ENCODE data around the gene CEBPG. TPM values are rescaled to one million over a fixed set of nuclear protein-coding genes. Genes with fewer than 3 reads are reported as not detected.

Gene CEBPG
- polyA plus RNA-seq (ENCODE audit: insufficient read length in 3 of 3): 10 to 100 TPM; 24.0 to 26.3 (median 25.8) TPM

GRCh38 chr19:33373453-33374235 lies at the start of gene CEBPG:
Gene CEBPG, plus strand, starts transcription at chr19:33373709. Its CDS starts 5,531 bp downstream, at chr19:33379240.
- peak in 2 of 3 donors; percentile 71 to 80 for DNase-seq (ENCODE audit: low read depth in 3 of 3, low spot score in 2 of 3)

DNA sequence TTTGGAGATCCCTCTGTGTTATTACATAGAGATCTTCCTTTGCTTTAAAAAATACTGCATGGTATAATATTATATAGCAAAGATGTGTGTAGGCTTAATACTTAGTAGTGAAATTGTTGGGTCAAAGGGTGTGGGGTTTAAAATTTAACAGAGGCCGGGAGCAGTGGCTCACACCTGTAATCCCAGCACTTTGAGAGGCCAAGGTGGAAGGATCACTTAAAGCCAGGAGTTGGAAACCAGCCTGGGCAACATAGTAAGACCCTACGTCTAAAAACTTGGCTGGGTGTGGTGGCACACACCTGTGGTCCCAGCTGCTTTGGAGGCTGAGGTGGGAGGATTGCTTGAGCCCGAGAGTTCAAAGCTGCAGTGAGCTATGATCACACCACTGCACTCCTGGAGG lies 48.9 kb upstream of the CEBPG start:
- DNase-seq (ENCODE audit: low read depth in 3 of 3, low spot score in 2 of 3): no peak

DNA sequence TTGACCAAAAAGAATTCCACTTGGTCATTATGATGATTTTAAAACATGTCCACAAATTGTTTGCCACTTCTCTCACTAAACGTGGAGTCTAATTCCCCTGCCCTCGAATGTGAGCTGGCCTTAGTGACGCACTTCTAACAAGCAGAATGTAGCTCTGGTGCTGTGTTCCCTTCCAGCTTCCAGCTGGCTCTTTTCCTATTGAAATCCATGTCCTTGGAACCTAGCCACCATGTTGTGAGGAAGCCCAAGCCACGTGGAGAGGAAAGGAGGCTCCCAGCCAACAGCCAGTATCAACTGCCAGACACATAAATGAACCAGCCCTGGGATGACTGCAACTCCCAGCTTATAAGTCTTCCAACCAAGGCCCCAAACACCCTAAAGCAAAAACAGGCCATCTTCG lies 47.6 kb upstream of the CEBPG start:
- DNase-seq (ENCODE audit: low read depth in 3 of 3, low spot score in 2 of 3): no peak

DNA sequence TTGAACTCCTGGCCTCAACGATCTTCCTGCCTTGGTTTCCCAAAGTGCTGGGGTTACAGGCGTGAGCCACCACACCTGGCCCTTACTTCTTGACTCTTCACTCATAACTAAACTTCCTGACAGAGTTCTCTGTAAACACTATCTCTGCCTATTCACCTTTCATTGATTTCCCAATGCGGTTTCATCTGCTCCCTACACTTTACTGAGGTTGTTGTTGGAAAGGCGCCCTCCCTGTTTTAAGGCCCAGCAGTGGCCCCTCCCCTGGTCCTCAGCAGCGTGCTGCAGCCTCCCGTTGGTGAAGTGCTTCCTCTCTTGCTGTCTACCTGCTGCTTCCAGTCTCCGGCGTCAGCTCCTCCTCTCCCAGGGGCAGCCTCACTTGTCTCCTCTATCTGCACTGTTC lies 44.4 kb upstream of the CEBPG start:
- DNase-seq (ENCODE audit: low read depth in 3 of 3, low spot score in 2 of 3): no peak

DNA sequence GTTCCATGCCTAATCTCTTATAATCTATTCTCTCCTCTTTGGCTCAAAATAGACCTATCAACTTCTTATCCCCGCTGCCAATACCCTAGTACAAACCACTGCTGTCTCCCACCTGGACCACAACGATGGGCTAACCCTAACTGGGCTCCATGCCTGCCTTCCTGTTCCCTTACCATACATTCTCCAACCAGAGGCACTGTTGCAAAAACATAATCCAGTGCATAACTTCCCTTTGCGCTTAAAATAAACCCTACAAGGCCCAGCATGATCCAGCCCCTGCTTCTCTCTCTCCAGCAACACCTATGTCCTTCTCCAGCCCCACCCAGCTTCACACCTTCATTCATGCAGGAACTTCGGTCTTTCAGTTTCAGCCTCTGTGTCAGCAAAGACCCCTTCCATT lies 43.8 kb upstream of the CEBPG start:
- no peak for DNase-seq (ENCODE audit: low read depth in 3 of 3, low spot score in 2 of 3)

DNA sequence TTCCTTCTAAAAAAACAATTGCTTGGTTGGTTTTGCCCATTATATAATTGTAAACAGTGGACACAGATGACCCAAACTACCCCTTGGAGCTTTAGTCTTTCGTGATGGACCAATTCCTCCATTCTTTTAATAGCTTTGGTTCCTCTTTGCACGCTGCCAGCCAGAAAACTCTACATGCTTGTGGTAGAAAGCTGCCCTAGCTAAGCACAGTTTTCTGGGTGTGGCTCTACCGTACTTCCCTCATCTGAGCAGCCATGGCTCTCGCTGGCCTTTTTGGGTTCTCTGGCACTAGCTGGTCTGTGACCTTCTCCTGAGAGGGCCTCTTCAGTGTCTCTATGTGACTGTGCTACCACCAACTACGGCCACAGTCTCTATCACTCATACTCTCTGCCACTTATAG lies 41.3 kb upstream of the CEBPG start:
- DNase-seq (ENCODE audit: low read depth in 3 of 3, low spot score in 2 of 3): no peak

- DNase-seq (ENCODE audit: low read depth in 3 of 3, low spot score in 2 of 3): no peak
Measured at GRCh38 chr19:33333151-33333550, 40.4 kb upstream of the CEBPG start.

GRCh38 chr19:33333642-33334041 lies 39.9 kb upstream of the CEBPG start:
- DNase-seq (ENCODE audit: low read depth in 3 of 3, low spot score in 2 of 3): no peak

DNA sequence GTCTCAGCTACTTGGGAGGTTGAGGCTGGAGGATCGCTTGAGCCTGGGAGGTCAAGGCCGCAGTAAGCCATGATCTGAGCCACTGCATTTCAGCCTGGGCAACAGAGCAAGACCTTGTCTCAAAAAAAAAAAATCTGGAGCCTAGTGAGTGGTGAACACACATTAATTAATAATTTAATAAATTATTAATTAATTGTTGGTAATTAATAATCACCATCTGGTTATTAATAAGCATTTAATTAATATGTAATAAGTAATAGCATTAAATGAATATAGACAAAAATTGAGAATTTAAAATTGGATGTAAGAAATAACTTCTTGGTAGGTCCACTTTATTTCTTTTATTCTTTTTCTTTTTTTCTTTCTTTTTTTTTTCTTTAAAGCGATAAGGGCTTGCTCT lies 39.2 kb upstream of the CEBPG start:
- DNase-seq (ENCODE audit: low read depth in 3 of 3, low spot score in 2 of 3): no peak

- no peak for DNase-seq (ENCODE audit: low read depth in 3 of 3, low spot score in 2 of 3)
Measured at GRCh38 chr19:33335446-33335845, 38.1 kb upstream of the CEBPG start.

DNA sequence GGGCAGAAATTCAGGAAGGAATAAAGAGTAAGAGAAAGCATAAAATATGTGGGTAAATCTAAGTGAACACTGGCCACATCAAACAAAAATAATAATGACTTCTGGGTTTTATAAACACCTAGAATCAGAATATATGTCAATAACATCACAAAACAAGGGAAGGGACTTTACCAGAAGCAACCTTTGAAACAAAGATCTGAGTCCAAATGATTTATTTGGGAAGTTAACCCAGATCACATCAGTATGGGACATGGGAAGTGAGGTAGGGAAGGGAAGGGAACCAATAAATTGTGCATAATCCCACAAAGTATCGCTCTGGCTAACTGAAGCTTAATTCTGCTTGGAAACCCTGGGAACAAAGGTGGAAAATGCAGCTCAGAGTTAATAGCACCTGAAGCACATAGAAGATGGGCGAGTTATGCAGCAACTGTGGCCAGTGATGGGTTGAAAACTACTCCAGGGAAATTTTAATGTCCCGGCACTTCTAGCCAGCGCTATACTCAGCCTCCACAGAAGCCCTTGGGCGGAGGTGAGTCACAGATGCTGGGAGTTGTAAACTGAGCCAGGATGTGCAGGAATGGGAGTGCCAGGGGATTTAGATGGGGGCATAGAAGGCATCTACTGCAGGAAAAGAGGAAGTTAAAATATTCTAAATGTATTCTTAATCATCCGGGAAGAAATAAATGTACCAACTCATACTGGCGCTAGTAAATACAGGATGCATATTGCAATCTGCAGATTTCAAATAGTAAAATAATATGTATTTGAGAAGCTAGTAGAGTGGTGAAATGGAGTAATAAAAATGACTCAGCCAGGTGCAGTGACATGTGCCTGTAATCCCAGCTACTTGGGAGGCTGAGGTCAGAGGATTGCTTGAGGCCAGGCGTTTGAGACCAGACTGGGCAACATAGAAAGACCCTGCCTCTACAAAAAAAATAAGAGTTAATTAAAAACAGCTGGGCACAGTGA lies 34.2 kb upstream of the CEBPG start:
- no peak for DNase-seq (ENCODE audit: low read depth in 3 of 3, low spot score in 2 of 3)

GRCh38 chr19:33340991-33341390 lies 32.5 kb upstream of the CEBPG start:
- DNase-seq (ENCODE audit: low read depth in 3 of 3, low spot score in 2 of 3): no peak

DNA sequence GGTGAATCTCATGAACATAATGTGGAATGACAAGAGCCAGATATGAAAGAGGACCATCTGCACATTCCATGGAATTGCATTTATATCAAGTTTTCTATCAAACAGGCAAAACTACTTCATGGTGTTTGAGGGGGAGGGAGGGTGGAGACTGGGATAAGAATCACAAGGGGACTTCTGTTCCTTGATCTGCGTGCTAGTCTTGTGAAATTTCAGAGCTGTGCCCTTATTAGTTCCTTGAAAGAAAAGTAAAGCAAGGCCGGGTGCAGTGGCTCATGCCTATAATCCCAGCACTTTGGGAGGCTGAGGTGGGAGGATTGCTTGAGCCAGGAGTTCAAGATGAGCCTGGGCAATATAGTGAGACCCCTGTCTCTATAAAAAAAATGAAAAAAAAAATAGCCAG lies 30.2 kb upstream of the CEBPG start:
- no peak for DNase-seq (ENCODE audit: low read depth in 3 of 3, low spot score in 2 of 3)

DNA sequence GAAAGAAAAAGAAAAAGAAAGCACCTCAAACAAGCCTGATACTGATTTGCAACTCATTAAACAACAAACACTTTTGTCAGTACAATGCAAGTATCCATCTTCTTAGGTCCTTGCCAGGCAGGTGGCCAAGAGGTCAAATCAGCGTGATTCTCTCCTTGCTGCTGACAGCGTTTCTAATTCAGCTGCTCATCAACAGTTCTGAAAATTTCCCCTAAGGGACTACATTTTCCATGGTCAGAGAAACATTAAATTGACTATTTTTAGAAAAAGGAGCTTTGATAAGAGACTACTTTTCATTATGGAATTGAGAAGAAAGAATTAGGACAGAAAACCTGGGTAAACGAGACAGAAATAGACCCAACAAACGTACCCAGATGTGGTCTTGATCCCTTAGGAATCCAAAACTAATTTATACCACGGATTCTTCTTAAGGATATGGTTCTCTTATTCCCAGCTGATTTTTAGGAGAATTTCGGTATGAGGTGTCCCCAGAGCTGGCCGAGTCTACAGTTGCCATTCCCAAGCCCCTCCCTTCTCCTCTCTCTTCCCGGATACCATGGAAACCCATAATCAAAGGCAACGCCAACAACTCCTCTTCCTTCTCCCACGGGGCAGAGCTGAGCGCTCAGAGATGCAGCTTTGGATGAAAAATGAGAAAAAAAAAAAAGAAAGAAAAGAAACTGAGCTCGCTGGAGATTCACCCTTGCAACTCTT lies 29.5 kb upstream of the CEBPG start:
- DNase-seq (ENCODE audit: low read depth in 3 of 3, low spot score in 2 of 3): peak in 1 of 3 donors; percentile 2

GRCh38 chr19:33344573-33344925 lies 29.0 kb upstream of the CEBPG start:
- DNase-seq (ENCODE audit: low read depth in 3 of 3, low spot score in 2 of 3): no peak

DNA sequence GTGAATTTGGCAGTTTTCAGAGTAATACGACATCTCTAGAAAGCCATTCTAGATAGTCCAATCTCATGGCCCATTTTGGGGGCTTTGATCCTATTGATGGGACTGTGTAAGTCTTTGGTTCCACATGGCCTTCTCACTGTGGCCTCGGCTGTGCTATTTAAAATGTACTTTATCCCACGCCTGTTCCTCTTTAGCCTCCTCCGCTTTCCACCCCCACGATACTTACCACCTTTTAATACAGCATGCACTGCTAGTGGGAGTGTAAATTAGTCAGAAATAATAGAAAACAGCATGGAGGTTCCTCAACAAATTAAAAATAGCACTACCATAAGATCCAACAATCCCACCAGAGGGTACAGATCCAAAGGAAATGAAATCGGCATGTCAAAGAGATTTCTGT lies 28.3 kb upstream of the CEBPG start:
- no peak for DNase-seq (ENCODE audit: low read depth in 3 of 3, low spot score in 2 of 3)

DNA sequence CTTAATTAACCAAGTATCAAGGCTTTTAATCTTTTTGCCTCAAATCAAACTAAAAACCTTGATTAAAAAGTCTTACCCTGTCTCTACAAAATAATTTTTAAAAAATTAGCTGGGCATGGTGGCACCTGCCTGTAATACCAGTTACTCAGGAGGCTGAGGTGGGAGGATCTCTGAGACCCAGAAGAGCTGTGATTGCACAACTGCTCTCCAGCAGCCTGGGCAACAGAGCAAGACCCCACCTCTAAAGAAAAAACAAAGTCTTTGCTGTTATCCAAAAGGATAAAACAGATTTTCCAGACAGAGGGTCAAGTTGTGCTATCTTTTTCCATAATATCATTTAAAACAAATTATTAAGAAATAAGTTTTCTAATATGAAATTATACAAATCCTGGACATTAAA lies 26.8 kb upstream of the CEBPG start:
- no peak for DNase-seq (ENCODE audit: low read depth in 3 of 3, low spot score in 2 of 3)

DNA sequence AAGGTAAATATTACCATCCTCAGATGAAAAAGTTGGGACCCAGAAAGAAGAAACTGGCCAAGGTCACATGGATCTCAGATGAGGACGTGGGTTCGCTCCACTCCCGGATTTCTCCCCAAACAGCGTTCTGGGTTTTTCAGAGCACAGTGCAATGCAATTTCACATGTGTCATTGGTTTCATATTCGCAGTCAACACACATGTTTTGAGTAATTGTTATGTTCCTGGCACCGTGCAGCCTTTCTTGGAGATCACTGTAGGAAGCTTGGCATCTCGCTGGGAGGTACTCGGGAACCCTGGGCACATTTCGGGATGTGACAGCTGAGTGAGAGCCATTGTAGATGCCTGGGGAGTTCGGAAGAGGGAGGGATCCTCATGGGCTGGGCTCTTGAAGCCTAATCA lies 26.2 kb upstream of the CEBPG start:
- DNase-seq (ENCODE audit: low read depth in 3 of 3, low spot score in 2 of 3): no peak

- no peak for DNase-seq (ENCODE audit: low read depth in 3 of 3, low spot score in 2 of 3)
Measured at GRCh38 chr19:33348301-33349010, 25.1 kb upstream of the CEBPG start.
